A549 (cell line): Measurements from ENCODE around the gene TBX2. TPM values are rescaled to one million over a fixed set of nuclear protein-coding genes. Genes with fewer than 3 reads are reported as not detected.
"Not testable (repeated sequence)": the region's sequence is repeated elsewhere in the genome, so short reads cannot be mapped to it uniquely, and the experiment has no call there.

ENCODE experiments used
- ATAC-seq, 2 experiments: fragments of 200-7000 bp in 1 of 2; fragments of >200 bp in 1 of 2; cut with Nextera tagmentation in 1 of 2; cut with Tn5 transposase in 1 of 2; 3 replicates each; pipeline versions ENCODE4 v1.8.0 to v1.9.1; 2018 to 2020; ENCODE audit warnings: mild to moderate bottlenecking in 1 of 2, moderate library complexity in 1 of 2
- CTCF ChIA-PET: fragments of 300-600 bp; sonication (Branson Sonifier 250); formaldehyde crosslinking; extraction: SDS; loops from one replicate; lab custom pipeline; 2021; ENCODE audit warnings: antibody characterized with exemption, inconsistent platforms; lab: Yijun Ruan, JAX
- POLR2A ChIA-PET: fragments of 350-600 bp; formaldehyde crosslinking; extraction: SDS; loops from one replicate; lab custom pipeline; 2021; ENCODE audit warnings: antibody characterized with exemption, inconsistent platforms; lab: Yijun Ruan, JAX
- DNase-seq, 2 experiments: peaks; one replicate each; pipeline versions ENCODE4 v3.0.0 to v3.0.0-alpha.2; 2011 to 2016; ENCODE audit warnings: low read depth in 1 of 2, low spot score in 1 of 2
- FAIRE-seq: peaks from 2 replicates; lab custom pipeline; 2011; peaks lifted over from hg19 to GRCh38; lab: Jason Lieb, UNC
- H3K27ac ChIP-seq, 2 experiments: fragments of >200 bp; sonication (Bioruptor Twin); formaldehyde crosslinking; 3 replicates each; pipeline ENCODE4 v1.5.1; 2016 to 2017
- H3K4me1 ChIP-seq: fragments of >200 bp; sonication (Bioruptor Twin); formaldehyde crosslinking; 3 replicates; pipeline ENCODE4 v1.6.1; 2016
- H3K4me2 ChIP-seq: fragments of >200 bp; sonication (Bioruptor Twin); formaldehyde crosslinking; 3 replicates; pipeline ENCODE4 v1.6.1; 2016
- H3K4me3 ChIP-seq: fragments of >200 bp; sonication (Bioruptor Twin); formaldehyde crosslinking; 3 replicates; pipeline ENCODE4 v1.5.1; 2016
- H3K9me3 ChIP-seq: fragments of >200 bp; sonication (Bioruptor Twin); formaldehyde crosslinking; 3 replicates; pipeline ENCODE4 v1.6.1; 2016
- BHLHE40 ChIP-seq: IDR thresholded peaks from 2 replicates; pipeline ENCODE4 v1.6.1; 2012; ENCODE audit warnings: low read depth, low read length, inconsistent platforms
- CBX8 ChIP-seq: fragments of 200-600 bp; sonication (generic); IDR thresholded peaks from 2 replicates; pipeline ENCODE4 v1.6.1; 2016
- CEBPB ChIP-seq, 2 experiments: fragments of >200 bp in 1 of 2; sonication (Bioruptor Twin) in 1 of 2; formaldehyde crosslinking in 1 of 2; IDR thresholded peaks; 2 replicates each; pipeline ENCODE4 v1.6.1; 2012 to 2016
- CHD4 ChIP-seq: fragments of 200-600 bp; sonication (generic); IDR thresholded peaks from 2 replicates; pipeline ENCODE4 v1.6.1; 2016; ENCODE audit warnings: antibody characterized with exemption, mild to moderate bottlenecking, borderline replicate concordance
- EHMT2 ChIP-seq: fragments of 200-600 bp; sonication (generic); IDR thresholded peaks from 2 replicates; pipeline ENCODE4 v1.6.1; 2016; ENCODE audit warnings: antibody characterized with exemption, low read depth, mild to moderate bottlenecking, moderate library complexity
- EP300 ChIP-seq, 2 experiments: fragments of >200 bp; sonication (Bioruptor Twin); formaldehyde crosslinking; IDR thresholded peaks; 2 replicates in 1 of 2; 3 replicates in 1 of 2; pipeline ENCODE4 v1.6.1; 2016 to 2017
- FOSB ChIP-seq: fragments of 250-450 bp; sonication (Bioruptor Pico); IDR thresholded peaks from 2 replicates; pipeline ENCODE4 v1.5.0; 2020; ENCODE audit warnings: mild to moderate bottlenecking, moderate library complexity
- GATA3 ChIP-seq: IDR thresholded peaks from 2 replicates; pipeline ENCODE4 v1.6.1; 2012; ENCODE audit warnings: borderline replicate concordance
- HOXB13 ChIP-seq: fragments of 250-450 bp; sonication (Bioruptor Pico); IDR thresholded peaks from 2 replicates; pipeline ENCODE4 v1.5.0; 2020; ENCODE audit warnings: low read depth, mild to moderate bottlenecking, moderate library complexity
- JUN ChIP-seq, 2 experiments: fragments of >200 bp; sonication (Bioruptor Twin); formaldehyde crosslinking; IDR thresholded peaks; 2 replicates in 1 of 2; 3 replicates in 1 of 2; pipeline ENCODE4 v1.6.1; 2016 to 2017
- MAFK ChIP-seq: fragments of 450-650 bp; IDR thresholded peaks from 2 replicates; pipeline ENCODE4 v1.6.1; 2014; ENCODE audit not compliant: partially characterized antibody
- MAZ ChIP-seq: fragments of 150-350 bp; IDR thresholded peaks from 2 replicates; pipeline ENCODE4 v1.6.1; 2014; ENCODE audit warnings: antibody characterized with exemption, low read depth, low read length, borderline replicate concordance
- NFE2L2 ChIP-seq: fragments of 150-350 bp; conservative IDR thresholded peaks from 2 replicates; pipeline ENCODE4 v1.6.1; 2014; ENCODE audit warnings: low read length
- PHF8 ChIP-seq: fragments of 200-600 bp; sonication (generic); IDR thresholded peaks from 2 replicates; pipeline ENCODE4 v1.6.1; 2016; ENCODE audit warnings: low read depth, mild to moderate bottlenecking, antibody characterized with exemption, moderate library complexity, borderline replicate concordance
- POLR2A ChIP-seq: IDR thresholded peaks from 2 replicates; pipeline ENCODE4 v1.6.1; 2012; ENCODE audit warnings: mild to moderate bottlenecking, low read length
- RAD21 ChIP-seq, 2 experiments: fragments of >200 bp in 1 of 2; sonication (Bioruptor Twin) in 1 of 2; formaldehyde crosslinking in 1 of 2; IDR thresholded peaks in 1 of 2; conservative IDR thresholded peaks in 1 of 2; 2 replicates in 1 of 2; 3 replicates in 1 of 2; pipeline ENCODE4 v1.6.1; 2012 to 2018; ENCODE audit warnings: inconsistent platforms in 1 of 2
- RARB ChIP-seq: fragments of 250-450 bp; sonication (Bioruptor Pico); IDR thresholded peaks from 2 replicates; pipeline ENCODE4 v1.8.0; 2021; ENCODE audit warnings: mild to moderate bottlenecking, moderate library complexity
- RCOR1 ChIP-seq: fragments of 150-350 bp; IDR thresholded peaks from 2 replicates; pipeline ENCODE4 v1.6.1; 2014; ENCODE audit warnings: antibody characterized with exemption, low read length, low read depth
- RFX5 ChIP-seq: fragments of 450-650 bp; IDR thresholded peaks from 2 replicates; pipeline ENCODE4 v1.7.1; 2014; ENCODE audit warnings: antibody characterized with exemption, mild to moderate bottlenecking, moderate library complexity
- RNF2 ChIP-seq: fragments of 200-600 bp; sonication (generic); IDR thresholded peaks from 2 replicates; pipeline ENCODE4 v1.6.1; 2016; ENCODE audit warnings: low read depth, mild to moderate bottlenecking, antibody characterized with exemption, moderate library complexity, borderline replicate concordance
- SMC3 ChIP-seq: fragments of >200 bp; sonication (Bioruptor Twin); formaldehyde crosslinking; IDR thresholded peaks from 3 replicates; pipeline ENCODE4 v1.6.1; 2018; ENCODE audit warnings: inconsistent platforms
- SREBF2 ChIP-seq: fragments of 450-650 bp; IDR thresholded peaks from 2 replicates; pipeline ENCODE4 v1.6.1; 2014; ENCODE audit warnings: mild to moderate bottlenecking, moderate library complexity
- TFCP2L1 ChIP-seq: fragments of 250-450 bp; sonication (Bioruptor Pico); IDR thresholded peaks from 2 replicates; pipeline ENCODE4 v1.5.0; 2021; ENCODE audit warnings: mild to moderate bottlenecking
- TP53 ChIP-seq: fragments of 250-450 bp; sonication (Bioruptor Pico); IDR thresholded peaks from 2 replicates; pipeline ENCODE4 v1.5.0; 2021; ENCODE audit warnings: mild to moderate bottlenecking, moderate library complexity
- ZC3H11A ChIP-seq: fragments of 450-650 bp; IDR thresholded peaks from 2 replicates; pipeline ENCODE4 v1.6.1; 2014; ENCODE audit warnings: antibody characterized with exemption, mild to moderate bottlenecking
- ZFP36 ChIP-seq: fragments of 450-650 bp; IDR thresholded peaks from 2 replicates; pipeline ENCODE4 v1.6.1; 2014; ENCODE audit warnings: borderline replicate concordance; ENCODE audit not compliant: partially characterized antibody
- ZNF302 ChIP-seq: fragments of 250-450 bp; sonication (Bioruptor Pico); IDR thresholded peaks from 2 replicates; pipeline ENCODE4 v1.9.0; 2021; ENCODE audit warnings: inconsistent platforms, mild to moderate bottlenecking, moderate library complexity
- ZSCAN20 ChIP-seq: fragments of 250-450 bp; sonication (Bioruptor Pico); IDR thresholded peaks from 2 replicates; pipeline ENCODE4 v1.8.0; 2022; ENCODE audit warnings: mild to moderate bottlenecking, moderate library complexity
- WGBS: methylation state at CpG from one replicate; pipeline ENCODE4 v1.1.6; 2017; ENCODE audit errors: missing lambda C conversion rate; 5-methylcytosine and 5-hydroxymethylcytosine counted together
- polyA plus RNA-seq, 4 experiments: library from polyadenylated mRNA; depleted of rRNA in 3 of 4; stranded (reverse); fragments of >200 nt; fragmentation: RNase III in 1 of 4; extraction: RNeasy Plus Mini Kit Qiagen cat#74134 plus additional on column Dnase treatment in 1 of 4; gene quantifications; 2 replicates in 3 of 4; 3 replicates in 1 of 4; pipeline ENCODE4 v1.2.3, GENCODE V29; 2011 to 2017
- TF ChIP-seq, protein P1 (sequence below): IDR thresholded peaks from 2 replicates; pipeline ENCODE4 v1.6.1; 2012; ENCODE audit warnings: low read depth, borderline replicate concordance
- TF ChIP-seq, protein P2 (sequence below): fragments of 150-350 bp; IDR thresholded peaks from 2 replicates; pipeline ENCODE4 v1.6.1; 2014; ENCODE audit warnings: low read depth, mild to moderate bottlenecking, low read length

TBX2 gene
- polyA plus RNA-seq, 2 of the 4 experiments (the other 2 are of a cell fraction): 0.71 to 2.3 TPM

DNA sequence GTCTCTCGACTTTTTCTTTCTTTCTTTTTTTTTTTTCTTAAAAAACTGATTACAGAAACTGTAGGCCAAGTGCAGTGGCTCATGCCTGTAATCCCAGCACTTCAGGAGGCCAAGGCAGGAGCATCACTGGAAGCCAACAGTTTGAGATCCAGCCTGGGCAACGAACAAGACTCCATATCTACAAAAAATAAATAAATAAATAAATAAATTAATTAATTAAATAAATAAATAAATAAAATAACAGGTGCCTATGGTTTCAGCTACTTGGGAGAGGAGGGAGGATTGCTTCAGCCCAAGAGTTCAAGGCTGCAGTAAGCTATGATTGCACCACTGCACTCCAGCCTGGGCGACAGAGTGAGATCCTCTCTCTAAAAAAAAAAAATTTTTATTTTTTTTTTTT is 42.6 kb upstream of the TBX2 start:
- H3K4me1 ChIP-seq: peaks cover 43% of the 10 kb centered on the region
- not testable (repeated sequence) for H3K9me3 ChIP-seq, DNase-seq, H3K4me3 ChIP-seq, FAIRE-seq
- WGBS: 26% methylated on average over 3 of the region's 3 CpGs
- ChIA-PET POLR2A (interaction anchor here (1.1 kb wide), 1 partner anchor 23 kb away, joined by 3 read pairs; no protein-coding TSS in a partner anchor), CTCF (interaction anchor here (0.6 to 2.7 kb wide), 8 partner anchors 11 to 886 kb away, joined by 3 to 7 read pairs (median 4); no protein-coding TSS in a partner anchor)
- peak overlapping the region; percentile 70 to 86 for H3K27ac ChIP-seq
- TF ChIP-seq CHD4 (peak; percentile 73; the same call in 1 of the 2 replicates), ZC3H11A (peak; percentile 80)
- peak in 1 of 2 experiments; percentile 11; a peak in 2 of 6 replicates for ATAC-seq
- H3K4me2 ChIP-seq: peak overlapping the region; percentile 66

DNA sequence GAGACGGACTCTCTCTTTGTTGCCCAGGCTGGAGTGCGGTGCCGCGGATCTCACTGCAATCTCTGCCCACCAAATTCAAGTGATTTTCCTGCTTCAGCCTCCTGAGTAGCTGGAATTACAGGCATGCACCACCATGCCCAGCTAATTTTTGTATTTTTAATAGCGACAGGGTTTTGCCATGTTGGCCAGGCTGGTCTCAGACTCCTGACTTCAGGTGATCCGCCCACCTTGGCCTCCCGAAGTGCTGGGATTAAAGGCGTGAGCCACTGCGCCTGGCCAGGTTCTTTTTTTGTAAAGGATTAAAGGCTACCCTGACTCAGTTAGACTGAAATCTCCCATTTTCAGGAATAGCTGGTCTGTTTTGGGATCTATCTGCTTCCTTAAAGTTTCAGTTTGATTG is 40.1 kb upstream of the TBX2 start:
- Histone ChIP-seq H3K27ac (peak overlapping the region in 1 of 2 experiments; percentile 58; a peak in 3 of 6 replicates), H3K4me1 (peaks cover 48% of the 10 kb centered on the region)
- H3K4me3 ChIP-seq, H3K9me3 ChIP-seq, DNase-seq, POLR2A ChIA-PET, FAIRE-seq, H3K4me2 ChIP-seq, ATAC-seq: not testable (repeated sequence)
- CTCF ChIA-PET: interaction anchor here (0.6 to 2.7 kb wide), 20 partner anchors 8 to 639 kb away, joined by 3 to 15 read pairs (median 4); no protein-coding TSS in a partner anchor
- 86% methylated on average over 9 of the region's 9 CpGs for WGBS

DNA sequence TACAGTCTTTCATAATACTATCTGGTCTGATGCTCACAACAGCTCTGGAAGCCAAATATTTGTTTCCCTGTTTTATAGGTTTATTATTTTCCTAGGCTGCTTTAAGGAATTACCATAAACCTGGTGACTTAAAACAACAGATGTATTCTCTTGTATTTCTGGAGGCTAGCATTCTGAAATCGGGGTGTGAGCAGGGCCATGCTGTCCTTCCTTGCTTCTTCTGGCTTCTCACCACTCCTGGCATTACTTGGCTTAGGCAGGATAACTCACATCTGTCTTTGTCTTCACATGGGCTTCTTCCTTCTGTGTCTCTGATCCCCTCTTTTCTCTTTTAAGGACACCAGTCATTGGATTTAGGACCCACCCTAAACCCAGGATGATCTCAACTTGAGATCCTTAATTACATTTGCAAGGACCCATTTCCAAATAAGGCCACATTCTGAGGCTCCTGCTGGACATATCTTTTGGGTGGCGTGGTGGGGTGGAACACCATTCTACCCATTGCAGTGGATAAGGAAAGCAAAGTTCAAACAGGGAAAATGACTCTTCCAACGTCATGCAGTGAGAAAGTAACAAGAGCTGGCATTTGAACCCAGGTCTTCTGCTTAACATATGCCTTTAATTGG is 39.2 kb upstream of the TBX2 start:
- Histone ChIP-seq H3K4me2 (peak overlapping the region; percentile 59), H3K4me3 (no peak overlapping the region), H3K9me3 (no peaks in the 10 kb centered on the region), H3K4me1 (peaks cover 48% of the 10 kb centered on the region), H3K27ac (peak overlapping the region; percentile 58 to 60; a peak in 5 of 6 replicates)
- no peak for FAIRE-seq
- WGBS: 85% methylated on average over 3 of the region's 3 CpGs
- ChIA-PET POLR2A (no interaction called here), CTCF (interaction anchor here (1.1 to 3.0 kb wide), 7 partner anchors 14 to 640 kb away, joined by 4 to 26 read pairs (median 7); no protein-coding TSS in a partner anchor)
- ATAC-seq: no peak
- TF ChIP-seq JUN (IDR thresholded peaks at IDR 0.05) (0 out of 5 replicates have a peak, but pooled peaks of 1 of the 2 experiments have one; percentile 18), ZFP36 (no peak), SREBF2 (no peak), ZSCAN20 (CRISPR knock-in tag) (no peak)
- DNase-seq: no peak

DNA sequence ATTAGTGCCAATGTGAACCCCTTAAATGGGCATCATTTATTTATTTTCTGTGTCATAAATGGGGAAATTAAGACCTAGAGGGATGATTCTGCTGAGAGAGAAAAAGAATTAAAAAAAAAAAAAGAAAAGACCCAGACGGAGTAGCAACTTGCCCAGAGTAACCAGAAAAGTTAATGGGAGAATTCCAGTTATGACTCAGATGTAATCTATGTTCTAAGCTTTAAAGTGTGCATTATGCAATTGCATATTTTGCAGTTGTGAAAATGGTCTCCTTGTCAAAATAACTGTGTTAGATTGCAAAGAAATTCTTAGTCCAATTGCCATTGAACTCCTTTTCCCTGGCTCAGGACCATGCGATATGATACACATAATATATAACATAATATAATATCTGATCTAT is 38.6 kb upstream of the TBX2 start:
- no peak for DNase-seq
- Histone ChIP-seq H3K9me3 (no peaks in the 10 kb centered on the region), H3K4me2 (peak overlapping the region; percentile 59), H3K4me1 (peaks cover 42% of the 10 kb centered on the region), H3K27ac (peak overlapping the region; percentile 58 to 60; a peak in 4 of 6 replicates), H3K4me3 (no peak overlapping the region)
- no peak for ATAC-seq
- FAIRE-seq: no peak
- WGBS: 55% methylated on average over 2 of the region's 2 CpGs
- CTCF ChIA-PET: interaction anchor here (1.1 to 3.0 kb wide), 5 partner anchors 11 to 31 kb away, joined by 3 to 26 read pairs (median 6); no protein-coding TSS in a partner anchor
- POLR2A ChIA-PET: no interaction called here
- no peak for TF ChIP-seq EP300 (IDR thresholded peaks at IDR 0.05)
- no peak; the same call in 1 of the 2 replicates for TF ChIP-seq GATA3
- no peak for TF ChIP-seq CBX8
- no peak for TF ChIP-seq RARB (CRISPR knock-in tag)
- TF ChIP-seq RFX5: no peak
- TF ChIP-seq RNF2: no peak
- peak; percentile 79 to 87; a peak in 3 of 4 replicates for TF ChIP-seq CEBPB (IDR thresholded peaks at IDR 0.05)
- TF ChIP-seq SREBF2: no peak
- TF ChIP-seq BHLHE40: no peak
- TF ChIP-seq MAFK: no peak
- TF ChIP-seq, protein P1, sequence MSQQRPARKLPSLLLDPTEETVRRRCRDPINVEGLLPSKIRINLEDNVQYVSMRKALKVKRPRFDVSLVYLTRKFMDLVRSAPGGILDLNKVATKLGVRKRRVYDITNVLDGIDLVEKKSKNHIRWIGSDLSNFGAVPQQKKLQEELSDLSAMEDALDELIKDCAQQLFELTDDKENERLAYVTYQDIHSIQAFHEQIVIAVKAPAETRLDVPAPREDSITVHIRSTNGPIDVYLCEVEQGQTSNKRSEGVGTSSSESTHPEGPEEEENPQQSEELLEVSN: no peak
- no peak for TF ChIP-seq TFCP2L1 (CRISPR knock-in tag)
- TF ChIP-seq ZC3H11A: no peak
- no peak for TF ChIP-seq TP53 (CRISPR knock-in tag)
- no peak for TF ChIP-seq MAZ
- TF ChIP-seq ZFP36: no peak
- TF ChIP-seq RCOR1: no peak
- TF ChIP-seq FOSB (CRISPR knock-in tag): no peak
- TF ChIP-seq NFE2L2: no peak
- no peak for TF ChIP-seq EHMT2
- TF ChIP-seq RAD21 (conservative IDR thresholded peaks at IDR 0.05 in 1 of 2, IDR thresholded peaks at IDR 0.05 in 1 of 2): no peak
- TF ChIP-seq SMC3: no peak
- TF ChIP-seq PHF8: no peak
- no peak for TF ChIP-seq POLR2A
- TF ChIP-seq HOXB13 (CRISPR knock-in tag): no peak
- TF ChIP-seq, protein P2, sequence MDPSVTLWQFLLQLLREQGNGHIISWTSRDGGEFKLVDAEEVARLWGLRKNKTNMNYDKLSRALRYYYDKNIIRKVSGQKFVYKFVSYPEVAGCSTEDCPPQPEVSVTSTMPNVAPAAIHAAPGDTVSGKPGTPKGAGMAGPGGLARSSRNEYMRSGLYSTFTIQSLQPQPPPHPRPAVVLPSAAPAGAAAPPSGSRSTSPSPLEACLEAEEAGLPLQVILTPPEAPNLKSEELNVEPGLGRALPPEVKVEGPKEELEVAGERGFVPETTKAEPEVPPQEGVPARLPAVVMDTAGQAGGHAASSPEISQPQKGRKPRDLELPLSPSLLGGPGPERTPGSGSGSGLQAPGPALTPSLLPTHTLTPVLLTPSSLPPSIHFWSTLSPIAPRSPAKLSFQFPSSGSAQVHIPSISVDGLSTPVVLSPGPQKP: no peak
- TF ChIP-seq ZNF302 (CRISPR knock-in tag): no peak
